Endodermal cell (in vitro differentiated cells): ENCODE data around the gene CHST1. TPM values are rescaled to one million over a fixed set of nuclear protein-coding genes. Genes with fewer than 3 reads are reported as not detected.

ENCODE experiments used
- DNase-seq: peaks from one replicate; pipeline ENCODE4 v3.0.0-alpha.2; 2017
- H3K27ac ChIP-seq: 2 replicates; pipeline ENCODE4 v1.5.1; 2013; ENCODE audit warnings: mild to moderate bottlenecking, low read depth, low read length, moderate library complexity
- H3K27me3 ChIP-seq: 2 replicates; pipeline ENCODE4 v1.6.1; 2013; ENCODE audit warnings: mild to moderate bottlenecking, low read length, moderate library complexity; ENCODE audit not compliant: insufficient read depth, control insufficient read depth, poor library complexity, severe bottlenecking
- H3K36me3 ChIP-seq: 2 replicates; pipeline ENCODE4 v1.7.0; 2013; ENCODE audit warnings: mild to moderate bottlenecking, low read length, moderate library complexity; ENCODE audit not compliant: control insufficient read depth, insufficient read depth
- H3K4me1 ChIP-seq: one replicate; pipeline ENCODE4 v1.7.0; 2013; ENCODE audit warnings: low read length; ENCODE audit not compliant: control insufficient read depth, insufficient read depth
- H3K4me3 ChIP-seq: 2 replicates; pipeline ENCODE4 v1.5.1; 2013; ENCODE audit warnings: mild to moderate bottlenecking, low read length, moderate library complexity
- H3K9ac ChIP-seq: 2 replicates; pipeline ENCODE4 v1.6.1; 2013; ENCODE audit warnings: mild to moderate bottlenecking, low read length, moderate library complexity; ENCODE audit not compliant: poor library complexity, severe bottlenecking; ENCODE audit errors: extremely low read depth
- H3K9me3 ChIP-seq: 2 replicates; pipeline ENCODE4 v1.6.1; 2013; ENCODE audit warnings: mild to moderate bottlenecking, low read length, moderate library complexity; ENCODE audit not compliant: control insufficient read depth
- H3K27ac Mint-ChIP-seq: 2 replicates; pipeline ENCODE4 v1.8.0; 2020; ENCODE audit warnings: mixed read lengths
- H3K27me3 Mint-ChIP-seq: 2 replicates; pipeline ENCODE4 v1.8.0; 2021; ENCODE audit warnings: mild to moderate bottlenecking, mixed read lengths; ENCODE audit not compliant: insufficient read depth
- H3K36me3 Mint-ChIP-seq: 2 replicates; pipeline ENCODE4 v1.8.0; 2020; ENCODE audit warnings: low read depth, mixed read lengths
- H3K4me1 Mint-ChIP-seq: 2 replicates; pipeline ENCODE4 v1.8.0; 2020; ENCODE audit warnings: mixed read lengths
- H3K4me3 Mint-ChIP-seq: 2 replicates; pipeline ENCODE4 v1.8.0; 2020; ENCODE audit warnings: mild to moderate bottlenecking, moderate library complexity, mixed read lengths
- H3K9me3 Mint-ChIP-seq: 2 replicates; pipeline ENCODE4 v1.8.0; 2020; ENCODE audit warnings: mild to moderate bottlenecking, mixed read lengths
- CTCF ChIP-seq: fragments of 200-600 bp; sonication (generic); conservative IDR thresholded peaks from 2 replicates; pipeline ENCODE4 v1.5.0; 2021; ENCODE audit warnings: antibody characterized with exemption, mild to moderate bottlenecking
- WGBS, 2 experiments: methylation state at CpG; one replicate each; pipeline versions ENCODE4 v1.1.5 to v1.1.7; 2013; ENCODE audit warnings: missing lambda C conversion rate in 2 of 2, mixed read lengths in 1 of 2; ENCODE audit not compliant: insufficient coverage in 1 of 2, insufficient read length in 1 of 2; 5-methylcytosine and 5-hydroxymethylcytosine counted together
- total RNA-seq, 2 donors: library from RNA; stranded (reverse); fragmentation: NEBNext Ultra II Directional in 1 of 2; extraction: Animal tissue kit (Norgen Biotek cat#: 25700) in 1 of 2; gene quantifications; 2 replicates in 1 of 2; 3 replicates in 1 of 2; pipeline ENCODE4 v1.2.1, GENCODE V29; 2021

CHST1 gene
- total RNA-seq, 2 donors from 2014 or later = 0.95 to 1.6 TPM

GRCh38 chr11:45610627-45611026 is 54.8 kb downstream of the CHST1 start:
- H3K4me1 Mint-ChIP-seq = peaks cover under 1% of the 10 kb centered on the region
- H3K9ac ChIP-seq = no peak overlapping the region

GRCh38 chr11:45609902-45610301 is 55.5 kb downstream of the CHST1 start:
- peaks cover 7% of the 10 kb centered on the region for H3K4me1 Mint-ChIP-seq
- no peak overlapping the region for H3K27ac Mint-ChIP-seq
- H3K36me3 ChIP-seq = no peaks in the 10 kb centered on the region
- H3K9me3 ChIP-seq = no peaks in the 10 kb centered on the region
- no peak overlapping the region for H3K9ac ChIP-seq
- H3K4me3 ChIP-seq = no peak overlapping the region
- no peaks in the 10 kb centered on the region for H3K36me3 Mint-ChIP-seq
- H3K9me3 Mint-ChIP-seq = no peaks in the 10 kb centered on the region
- no peak overlapping the region for H3K27ac ChIP-seq
- WGBS, 2 experiments = 37 to 100% methylated on average over 1 to 2 of the region's 2 CpGs
- peaks cover 5% of the 10 kb centered on the region for H3K4me1 ChIP-seq
- H3K4me3 Mint-ChIP-seq = no peak overlapping the region
- H3K27me3 Mint-ChIP-seq = peaks cover 13% of the 10 kb centered on the region
- no peak for TF ChIP-seq CTCF
- no peaks in the 10 kb centered on the region for H3K27me3 ChIP-seq
- peak; percentile 21 for DNase-seq

More at GRCh38 chr11:45610627-45611026, 54.8 kb downstream of the CHST1 start:
- no peaks in the 10 kb centered on the region for H3K27me3 ChIP-seq
- no peaks in the 10 kb centered on the region for H3K36me3 ChIP-seq
- H3K4me3 ChIP-seq = no peak overlapping the region
- peaks cover 13% of the 10 kb centered on the region for H3K27me3 Mint-ChIP-seq
- no peak overlapping the region for H3K27ac ChIP-seq
- no peak overlapping the region for H3K4me3 Mint-ChIP-seq
- H3K9me3 ChIP-seq = no peaks in the 10 kb centered on the region
- 71 to 91% methylated on average over 1 to 2 of the region's 3 CpGs for WGBS, 2 experiments
- no peak overlapping the region for H3K27ac Mint-ChIP-seq
- peak; percentile 22 for DNase-seq
- no peak for TF ChIP-seq CTCF
- no peaks in the 10 kb centered on the region for H3K9me3 Mint-ChIP-seq
- H3K36me3 Mint-ChIP-seq = no peaks in the 10 kb centered on the region
- no peaks in the 10 kb centered on the region for H3K4me1 ChIP-seq

- H3K27me3 ChIP-seq = no peaks in the 10 kb centered on the region
- DNase-seq = no peak
- Mint-ChIP-seq H3K27me3 (peaks cover 13% of the 10 kb centered on the region), H3K9me3 (no peaks in the 10 kb centered on the region), H3K4me1 (peaks cover 7% of the 10 kb centered on the region), H3K36me3 (no peaks in the 10 kb centered on the region), H3K27ac (no peak overlapping the region), H3K4me3 (no peak overlapping the region)
- H3K36me3 ChIP-seq = no peaks in the 10 kb centered on the region
- no peak overlapping the region for H3K4me3 ChIP-seq
- H3K9ac ChIP-seq = no peak overlapping the region
- no peaks in the 10 kb centered on the region for H3K9me3 ChIP-seq
- 94 to 100% methylated on average over 2 to 3 of the region's 3 CpGs for WGBS, 2 experiments
- no peak for TF ChIP-seq CTCF
- H3K27ac ChIP-seq = no peak overlapping the region
- peaks cover 5% of the 10 kb centered on the region for H3K4me1 ChIP-seq
Measured at GRCh38 chr11:45609337-45609736, 56.1 kb downstream of the CHST1 start.
